Dendritic cell treated with granulocyte-macrophage colony-stimulating factor and Interleukin-4, amounts not matched to agents 40 ng/mL and 50 ng/mL, for 4 days (primary cell): ENCODE data around the gene CNTROB.

Experiments used
- H3K27ac Mint-ChIP-seq: one replicate; pipeline ENCODE4 v1.8.0; 2022; ENCODE audit warnings: mild to moderate bottlenecking, mixed read lengths
- H3K27me3 Mint-ChIP-seq: one replicate; pipeline ENCODE4 v1.8.0; 2022; ENCODE audit warnings: mild to moderate bottlenecking, mixed read lengths
- H3K36me3 Mint-ChIP-seq: one replicate; pipeline ENCODE4 v1.8.0; 2022; ENCODE audit warnings: low read depth, mixed read lengths
- H3K4me1 Mint-ChIP-seq: one replicate; pipeline ENCODE4 v1.8.0; 2022; ENCODE audit warnings: low read depth, mixed read lengths
- H3K4me3 Mint-ChIP-seq: one replicate; pipeline ENCODE4 v1.8.0; 2022; ENCODE audit warnings: mild to moderate bottlenecking, moderate library complexity, mixed read lengths
- H3K9me3 Mint-ChIP-seq: one replicate; pipeline ENCODE4 v1.8.0; 2022; ENCODE audit warnings: mixed read lengths
- intact Hi-C: fragments of 100-400 bp; cut with micrococcal nuclease; formaldehyde crosslinking; loops from one replicate; pipeline ENCODE4 v1.15.0; 2022

Gene CNTROB

GRCh38 chr17:7995724-7996123 is 63.7 kb downstream of the CNTROB start:
- intact Hi-C loops, result no loop called here
- Mint-ChIP-seq H3K4me1 (peaks cover 21% of the 10 kb centered on the region), H3K9me3 (no peaks in the 10 kb centered on the region), H3K36me3 (no peaks in the 10 kb centered on the region), H3K27ac (no peak overlapping the region), H3K4me3 (no peak overlapping the region), H3K27me3 (peaks cover 11% of the 10 kb centered on the region)

- H3K36me3 Mint-ChIP-seq, result no peaks in the 10 kb centered on the region
- H3K9me3 Mint-ChIP-seq, result no peaks in the 10 kb centered on the region
- intact Hi-C loops, result no loop called here
- no peak overlapping the region for H3K4me3 Mint-ChIP-seq
- H3K4me1 Mint-ChIP-seq, result peaks cover 24% of the 10 kb centered on the region
- peaks cover 11% of the 10 kb centered on the region for H3K27me3 Mint-ChIP-seq
- no peak overlapping the region for H3K27ac Mint-ChIP-seq
Measured at GRCh38 chr17:7997186-7997585, 65.2 kb downstream of the CNTROB start.
